WTC11 (cell line): ENCODE measurements around the gene INO80B.

Source experiments
- ESRRA ChIP-seq: sonication (generic); formaldehyde crosslinking; IDR thresholded peaks from 2 replicates; pipeline ENCODE4 v1.8.1; 2022; ENCODE audit warnings: mild to moderate bottlenecking, missing genetic modification reagents, borderline replicate concordance
- NFYB ChIP-seq: sonication (generic); formaldehyde crosslinking; conservative IDR thresholded peaks from 2 replicates; pipeline ENCODE4 v1.8.0; 2022; ENCODE audit warnings: low read depth, missing genetic modification reagents
- RELA ChIP-seq: sonication (generic); formaldehyde crosslinking; IDR thresholded peaks from 2 replicates; pipeline ENCODE4 v1.8.1; 2022; ENCODE audit warnings: missing genetic modification reagents, mild to moderate bottlenecking, borderline replicate concordance
- SMAD3 ChIP-seq: sonication (generic); formaldehyde crosslinking; IDR thresholded peaks from 2 replicates; pipeline ENCODE4 v1.8.0; 2022; ENCODE audit warnings: missing genetic modification reagents, mild to moderate bottlenecking, borderline replicate concordance
- SMAD4 ChIP-seq: sonication (generic); formaldehyde crosslinking; IDR thresholded peaks from 2 replicates; pipeline ENCODE4 v1.8.0; 2022; ENCODE audit warnings: mild to moderate bottlenecking, missing genetic modification reagents
- TEAD4 ChIP-seq: sonication (generic); formaldehyde crosslinking; IDR thresholded peaks from 2 replicates; pipeline ENCODE4 v1.8.0; 2022; ENCODE audit warnings: mild to moderate bottlenecking, missing genetic modification reagents
- ZNF219 ChIP-seq: sonication (generic); formaldehyde crosslinking; IDR thresholded peaks from 2 replicates; pipeline ENCODE4 v1.8.0; 2023; ENCODE audit warnings: missing genetic modification reagents, mild to moderate bottlenecking, borderline replicate concordance
- TF ChIP-seq, protein P1 (sequence below): sonication (generic); formaldehyde crosslinking; IDR thresholded peaks from 2 replicates; pipeline ENCODE4 v1.8.1; 2022; ENCODE audit warnings: low read depth, missing genetic modification reagents, borderline replicate concordance
- TF ChIP-seq, protein P2 (sequence below): fragments of 200-600 bp; IDR thresholded peaks from 2 replicates; pipeline ENCODE4 v1.8.0; 2022; ENCODE audit warnings: antibody characterized with exemption
- TF ChIP-seq, protein P3 (sequence below): sonication (generic); formaldehyde crosslinking; IDR thresholded peaks from 2 replicates; pipeline ENCODE4 v1.8.0; 2022; ENCODE audit warnings: mild to moderate bottlenecking, missing genetic modification reagents
- TF ChIP-seq, protein P4 (sequence below): sonication (generic); formaldehyde crosslinking; conservative IDR thresholded peaks from 2 replicates; pipeline ENCODE4 v1.8.1; 2023; ENCODE audit warnings: mild to moderate bottlenecking, low read depth, missing genetic modification reagents, moderate library complexity
- TF ChIP-seq, protein P5 (sequence below): sonication (generic); formaldehyde crosslinking; IDR thresholded peaks from 2 replicates; pipeline ENCODE4 v1.8.0; 2023; ENCODE audit warnings: mild to moderate bottlenecking, missing genetic modification reagents

DNA sequence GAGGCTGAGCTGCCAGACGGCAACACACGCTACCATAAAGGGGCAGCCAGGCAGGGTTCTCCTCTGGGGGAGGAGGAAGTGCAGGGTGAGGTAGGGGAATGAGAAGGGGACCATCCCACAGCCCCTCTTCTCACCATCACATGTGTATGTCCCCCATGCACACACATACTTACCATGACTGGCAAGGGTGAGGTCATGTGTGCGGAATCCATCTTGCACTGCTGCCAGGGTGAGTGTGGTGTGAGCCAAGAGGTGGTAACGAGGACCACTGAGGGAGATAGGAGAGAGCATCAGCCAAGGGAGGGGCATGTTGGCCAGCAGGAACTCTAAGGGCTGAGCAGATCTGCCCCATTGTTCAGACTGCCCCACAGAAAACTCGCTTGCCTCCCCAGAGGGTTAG lies 26.2 kb upstream of the INO80B start:
- TF ChIP-seq, protein P1, sequence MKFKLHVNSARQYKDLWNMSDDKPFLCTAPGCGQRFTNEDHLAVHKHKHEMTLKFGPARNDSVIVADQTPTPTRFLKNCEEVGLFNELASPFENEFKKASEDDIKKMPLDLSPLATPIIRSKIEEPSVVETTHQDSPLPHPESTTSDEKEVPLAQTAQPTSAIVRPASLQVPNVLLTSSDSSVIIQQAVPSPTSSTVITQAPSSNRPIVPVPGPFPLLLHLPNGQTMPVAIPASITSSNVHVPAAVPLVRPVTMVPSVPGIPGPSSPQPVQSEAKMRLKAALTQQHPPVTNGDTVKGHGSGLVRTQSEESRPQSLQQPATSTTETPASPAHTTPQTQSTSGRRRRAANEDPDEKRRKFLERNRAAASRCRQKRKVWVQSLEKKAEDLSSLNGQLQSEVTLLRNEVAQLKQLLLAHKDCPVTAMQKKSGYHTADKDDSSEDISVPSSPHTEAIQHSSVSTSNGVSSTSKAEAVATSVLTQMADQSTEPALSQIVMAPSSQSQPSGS (CRISPR knock-in tag), result no peak
- TF ChIP-seq, protein P2, sequence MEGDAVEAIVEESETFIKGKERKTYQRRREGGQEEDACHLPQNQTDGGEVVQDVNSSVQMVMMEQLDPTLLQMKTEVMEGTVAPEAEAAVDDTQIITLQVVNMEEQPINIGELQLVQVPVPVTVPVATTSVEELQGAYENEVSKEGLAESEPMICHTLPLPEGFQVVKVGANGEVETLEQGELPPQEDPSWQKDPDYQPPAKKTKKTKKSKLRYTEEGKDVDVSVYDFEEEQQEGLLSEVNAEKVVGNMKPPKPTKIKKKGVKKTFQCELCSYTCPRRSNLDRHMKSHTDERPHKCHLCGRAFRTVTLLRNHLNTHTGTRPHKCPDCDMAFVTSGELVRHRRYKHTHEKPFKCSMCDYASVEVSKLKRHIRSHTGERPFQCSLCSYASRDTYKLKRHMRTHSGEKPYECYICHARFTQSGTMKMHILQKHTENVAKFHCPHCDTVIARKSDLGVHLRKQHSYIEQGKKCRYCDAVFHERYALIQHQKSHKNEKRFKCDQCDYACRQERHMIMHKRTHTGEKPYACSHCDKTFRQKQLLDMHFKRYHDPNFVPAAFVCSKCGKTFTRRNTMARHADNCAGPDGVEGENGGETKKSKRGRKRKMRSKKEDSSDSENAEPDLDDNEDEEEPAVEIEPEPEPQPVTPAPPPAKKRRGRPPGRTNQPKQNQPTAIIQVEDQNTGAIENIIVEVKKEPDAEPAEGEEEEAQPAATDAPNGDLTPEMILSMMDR, result no peak
- TF ChIP-seq, protein P3, sequence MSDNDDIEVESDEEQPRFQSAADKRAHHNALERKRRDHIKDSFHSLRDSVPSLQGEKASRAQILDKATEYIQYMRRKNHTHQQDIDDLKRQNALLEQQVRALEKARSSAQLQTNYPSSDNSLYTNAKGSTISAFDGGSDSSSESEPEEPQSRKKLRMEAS (CRISPR knock-in tag), result no peak
- TF ChIP-seq SMAD3 (CRISPR knock-in tag) (no peak), ESRRA (CRISPR knock-in tag) (no peak), ZNF219 (no peak), NFYB (CRISPR knock-in tag) (no peak), SMAD4 (no peak), TEAD4 (CRISPR knock-in tag) (no peak), RELA (CRISPR knock-in tag) (no peak)
- TF ChIP-seq, protein P4, sequence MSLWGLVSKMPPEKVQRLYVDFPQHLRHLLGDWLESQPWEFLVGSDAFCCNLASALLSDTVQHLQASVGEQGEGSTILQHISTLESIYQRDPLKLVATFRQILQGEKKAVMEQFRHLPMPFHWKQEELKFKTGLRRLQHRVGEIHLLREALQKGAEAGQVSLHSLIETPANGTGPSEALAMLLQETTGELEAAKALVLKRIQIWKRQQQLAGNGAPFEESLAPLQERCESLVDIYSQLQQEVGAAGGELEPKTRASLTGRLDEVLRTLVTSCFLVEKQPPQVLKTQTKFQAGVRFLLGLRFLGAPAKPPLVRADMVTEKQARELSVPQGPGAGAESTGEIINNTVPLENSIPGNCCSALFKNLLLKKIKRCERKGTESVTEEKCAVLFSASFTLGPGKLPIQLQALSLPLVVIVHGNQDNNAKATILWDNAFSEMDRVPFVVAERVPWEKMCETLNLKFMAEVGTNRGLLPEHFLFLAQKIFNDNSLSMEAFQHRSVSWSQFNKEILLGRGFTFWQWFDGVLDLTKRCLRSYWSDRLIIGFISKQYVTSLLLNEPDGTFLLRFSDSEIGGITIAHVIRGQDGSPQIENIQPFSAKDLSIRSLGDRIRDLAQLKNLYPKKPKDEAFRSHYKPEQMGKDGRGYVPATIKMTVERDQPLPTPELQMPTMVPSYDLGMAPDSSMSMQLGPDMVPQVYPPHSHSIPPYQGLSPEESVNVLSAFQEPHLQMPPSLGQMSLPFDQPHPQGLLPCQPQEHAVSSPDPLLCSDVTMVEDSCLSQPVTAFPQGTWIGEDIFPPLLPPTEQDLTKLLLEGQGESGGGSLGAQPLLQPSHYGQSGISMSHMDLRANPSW (CRISPR knock-in tag), result no peak
- TF ChIP-seq, protein P5, sequence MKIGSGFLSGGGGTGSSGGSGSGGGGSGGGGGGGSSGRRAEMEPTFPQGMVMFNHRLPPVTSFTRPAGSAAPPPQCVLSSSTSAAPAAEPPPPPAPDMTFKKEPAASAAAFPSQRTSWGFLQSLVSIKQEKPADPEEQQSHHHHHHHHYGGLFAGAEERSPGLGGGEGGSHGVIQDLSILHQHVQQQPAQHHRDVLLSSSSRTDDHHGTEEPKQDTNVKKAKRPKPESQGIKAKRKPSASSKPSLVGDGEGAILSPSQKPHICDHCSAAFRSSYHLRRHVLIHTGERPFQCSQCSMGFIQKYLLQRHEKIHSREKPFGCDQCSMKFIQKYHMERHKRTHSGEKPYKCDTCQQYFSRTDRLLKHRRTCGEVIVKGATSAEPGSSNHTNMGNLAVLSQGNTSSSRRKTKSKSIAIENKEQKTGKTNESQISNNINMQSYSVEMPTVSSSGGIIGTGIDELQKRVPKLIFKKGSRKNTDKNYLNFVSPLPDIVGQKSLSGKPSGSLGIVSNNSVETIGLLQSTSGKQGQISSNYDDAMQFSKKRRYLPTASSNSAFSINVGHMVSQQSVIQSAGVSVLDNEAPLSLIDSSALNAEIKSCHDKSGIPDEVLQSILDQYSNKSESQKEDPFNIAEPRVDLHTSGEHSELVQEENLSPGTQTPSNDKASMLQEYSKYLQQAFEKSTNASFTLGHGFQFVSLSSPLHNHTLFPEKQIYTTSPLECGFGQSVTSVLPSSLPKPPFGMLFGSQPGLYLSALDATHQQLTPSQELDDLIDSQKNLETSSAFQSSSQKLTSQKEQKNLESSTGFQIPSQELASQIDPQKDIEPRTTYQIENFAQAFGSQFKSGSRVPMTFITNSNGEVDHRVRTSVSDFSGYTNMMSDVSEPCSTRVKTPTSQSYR, result no peak
